GM12878 (cell line): ENCODE data around the gene DNAJC5G.

Source experiments
- NR2F1 ChIP-seq: fragments of 450-650 bp; conservative IDR thresholded peaks from 2 replicates; pipeline ENCODE4 v1.6.1; 2017; ENCODE audit warnings: mild to moderate bottlenecking
- POLR2A ChIP-seq: IDR thresholded peaks from 2 replicates; pipeline ENCODE4 v1.6.1; 2011; ENCODE audit warnings: low read depth, mild to moderate bottlenecking, low read length
- TF ChIP-seq, protein P1 (sequence below), 3 experiments: IDR thresholded peaks in 2 of 3; conservative IDR thresholded peaks in 1 of 3; 2 replicates each; pipeline ENCODE4 v1.5.1; 2011; ENCODE audit warnings: low read depth in 3 of 3, low read length in 3 of 3, mild to moderate bottlenecking in 3 of 3, control low read depth in 2 of 3, moderate library complexity in 2 of 3, inconsistent platforms in 1 of 3, mixed read lengths in 1 of 3; ENCODE audit not compliant: control insufficient read depth in 2 of 3, insufficient read depth in 1 of 3; ENCODE audit errors: extremely low read depth in 1 of 3

DNA sequence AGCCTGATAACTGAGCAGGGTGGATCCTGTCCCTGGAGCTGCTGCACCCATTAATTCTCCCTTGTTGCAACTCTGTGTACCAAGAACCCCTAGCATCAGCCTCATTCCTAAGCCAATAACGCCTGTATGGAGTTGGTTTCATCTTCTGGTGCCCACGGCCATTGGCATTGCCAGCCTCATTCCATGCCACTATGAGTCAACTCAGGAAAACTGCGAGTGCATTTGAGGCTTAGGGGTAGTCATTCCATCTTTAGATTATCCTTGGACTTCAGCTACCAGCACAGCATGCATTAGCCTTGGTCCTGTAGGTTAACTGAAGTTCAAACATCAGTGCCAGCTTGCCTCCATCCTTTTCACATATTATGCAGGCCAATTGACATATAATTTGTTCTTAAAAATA, 5.6 kb downstream of the DNAJC5G start:
- TF ChIP-seq NR2F1 (no peak), POLR2A (no peak)
- TF ChIP-seq, protein P1, sequence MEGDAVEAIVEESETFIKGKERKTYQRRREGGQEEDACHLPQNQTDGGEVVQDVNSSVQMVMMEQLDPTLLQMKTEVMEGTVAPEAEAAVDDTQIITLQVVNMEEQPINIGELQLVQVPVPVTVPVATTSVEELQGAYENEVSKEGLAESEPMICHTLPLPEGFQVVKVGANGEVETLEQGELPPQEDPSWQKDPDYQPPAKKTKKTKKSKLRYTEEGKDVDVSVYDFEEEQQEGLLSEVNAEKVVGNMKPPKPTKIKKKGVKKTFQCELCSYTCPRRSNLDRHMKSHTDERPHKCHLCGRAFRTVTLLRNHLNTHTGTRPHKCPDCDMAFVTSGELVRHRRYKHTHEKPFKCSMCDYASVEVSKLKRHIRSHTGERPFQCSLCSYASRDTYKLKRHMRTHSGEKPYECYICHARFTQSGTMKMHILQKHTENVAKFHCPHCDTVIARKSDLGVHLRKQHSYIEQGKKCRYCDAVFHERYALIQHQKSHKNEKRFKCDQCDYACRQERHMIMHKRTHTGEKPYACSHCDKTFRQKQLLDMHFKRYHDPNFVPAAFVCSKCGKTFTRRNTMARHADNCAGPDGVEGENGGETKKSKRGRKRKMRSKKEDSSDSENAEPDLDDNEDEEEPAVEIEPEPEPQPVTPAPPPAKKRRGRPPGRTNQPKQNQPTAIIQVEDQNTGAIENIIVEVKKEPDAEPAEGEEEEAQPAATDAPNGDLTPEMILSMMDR (IDR thresholded peaks at IDR 0.05 in 2 of 3, conservative IDR thresholded peaks at IDR 0.05 in 1 of 3; ENCODE audit: control insufficient read depth in 2 of 3, extremely low read depth in 1 of 3, insufficient read depth in 1 of 3, low read depth in 3 of 3, low read length in 3 of 3), result no peak
